Endothelial cell of umbilical vein (primary cell): ENCODE measurements around the gene CFAP141. TPM values are rescaled to one million over a fixed set of nuclear protein-coding genes. Genes with fewer than 3 reads are reported as not detected.

Source experiments
- BruUV-seq: library from RNA; stranded (reverse); fragments of 400-500 nt; replicated peaks from 2 replicates; lab custom pipeline; 2021; lab: Mats Ljungman, UMichigan
- CTCF ChIA-PET: fragments of 300-600, 350-600 bp; sonication (Branson Sonifier 250); formaldehyde crosslinking; loops from one replicate; lab custom pipeline; 2021; ENCODE audit warnings: antibody characterized with exemption, inconsistent platforms; lab: Charles Lee
- POLR2A ChIA-PET: fragments of 300-600, 350-600 bp; sonication (Branson Sonifier 250); formaldehyde crosslinking; loops from one replicate; lab custom pipeline; 2021; ENCODE audit warnings: antibody characterized with exemption, inconsistent platforms; lab: Charles Lee
- DNase-seq: peaks from one replicate; pipeline ENCODE4 v3.0.0-alpha.2; 2011; ENCODE audit warnings: low read depth, low spot score
- FAIRE-seq: peaks from 2 replicates; lab custom pipeline; 2011; peaks lifted over from hg19 to GRCh38; lab: Jason Lieb, UNC
- H2AFZ ChIP-seq: 2 replicates; pipeline ENCODE4 v1.6.0; 2012; ENCODE audit warnings: low read depth, low read length, control low read depth, inconsistent platforms
- H3K27ac ChIP-seq: 2 replicates; pipeline ENCODE4 v1.5.1; 2011; ENCODE audit warnings: low read depth, mild to moderate bottlenecking, control low read depth, low read length, moderate library complexity; ENCODE audit not compliant: insufficient read depth
- H3K27me3 ChIP-seq, 2 experiments: 2 replicates each; pipeline versions ENCODE4 v1.6.0 to v1.6.1; 2011; ENCODE audit warnings: low read length in 2 of 2, mixed read lengths in 1 of 2; ENCODE audit not compliant: control insufficient read depth in 2 of 2, insufficient read depth in 2 of 2
- H3K36me3 ChIP-seq, 2 experiments: 2 replicates in 1 of 2; 3 replicates in 1 of 2; pipeline ENCODE4 v1.5.1; 2011; ENCODE audit warnings: low read length in 2 of 2, mild to moderate bottlenecking in 1 of 2, moderate library complexity in 1 of 2; ENCODE audit not compliant: control insufficient read depth in 2 of 2, insufficient read depth in 2 of 2; ENCODE audit errors: extremely low read depth in 1 of 2
- H3K4me1 ChIP-seq: 3 replicates; pipeline ENCODE4 v1.5.1; 2011; ENCODE audit warnings: mild to moderate bottlenecking, low read length; ENCODE audit not compliant: control insufficient read depth, insufficient read depth; ENCODE audit errors: extremely low read depth
- H3K4me2 ChIP-seq: 2 replicates; pipeline ENCODE4 v1.6.1; 2011; ENCODE audit warnings: low read length, control low read depth, mixed read lengths; ENCODE audit not compliant: insufficient read depth
- H3K4me3 ChIP-seq, 3 experiments: fragments of 200-600 bp in 1 of 3; sonication (generic), shearing (Covaris generic) in 1 of 3; replicated peaks in 1 of 3; 2 replicates each; pipeline ENCODE4 v1.5.1; 2011 to 2016; ENCODE audit warnings: control low read depth in 3 of 3, low read length in 3 of 3, mild to moderate bottlenecking in 2 of 3, inconsistent platforms in 1 of 3, low read depth in 1 of 3, moderate library complexity in 1 of 3; ENCODE audit not compliant: insufficient read depth in 1 of 3
- H3K79me2 ChIP-seq: 2 replicates; pipeline ENCODE4 v1.6.0; 2012; ENCODE audit warnings: low read length, inconsistent platforms; ENCODE audit not compliant: control insufficient read depth, insufficient read depth
- H3K9ac ChIP-seq: replicated peaks from 2 replicates; pipeline ENCODE3; 2011; ENCODE audit warnings: low read length, control low read depth; ENCODE audit not compliant: insufficient read depth; ENCODE audit errors: extremely low read depth
- H3K9me1 ChIP-seq: replicated peaks from 3 replicates; pipeline ENCODE4 v1.6.0; 2011; ENCODE audit warnings: mild to moderate bottlenecking, low read length; ENCODE audit not compliant: control insufficient read depth, insufficient read depth; ENCODE audit errors: extremely low read depth
- H3K9me3 ChIP-seq: replicated peaks from 2 replicates; pipeline ENCODE4 v1.5.1; 2012; ENCODE audit warnings: low read length, inconsistent platforms; ENCODE audit not compliant: control insufficient read depth, insufficient read depth
- H4K20me1 ChIP-seq: replicated peaks from 2 replicates; pipeline ENCODE3; 2011; ENCODE audit warnings: mild to moderate bottlenecking, low read length; ENCODE audit not compliant: control insufficient read depth, insufficient read depth; ENCODE audit errors: extremely low read depth
- CTCF ChIP-seq, 2 donors: IDR thresholded peaks; 1 replicate in 1 of 2; 2 replicates in 1 of 2; pipeline ENCODE4 v1.5.1; 2011; ENCODE audit warnings: low read length in 2 of 2, mild to moderate bottlenecking in 2 of 2, moderate library complexity in 2 of 2, control low read depth in 1 of 2, inconsistent platforms in 1 of 2, low read depth in 1 of 2; ENCODE audit not compliant: insufficient read depth in 1 of 2; ENCODE audit errors: extremely low read depth in 1 of 2
- EZH2 ChIP-seq: IDR thresholded peaks from 2 replicates; pipeline ENCODE4 v1.6.1; 2012; ENCODE audit warnings: borderline replicate concordance, low read depth, mild to moderate bottlenecking, moderate library complexity, low read length, inconsistent platforms; ENCODE audit not compliant: severe bottlenecking
- FOS ChIP-seq: IDR thresholded peaks from 2 replicates; pipeline ENCODE4 v1.6.1; 2011; ENCODE audit warnings: mild to moderate bottlenecking, low read length, moderate library complexity, borderline replicate concordance; ENCODE audit not compliant: insufficient read depth
- GATA2 ChIP-seq: IDR thresholded peaks from 2 replicates; pipeline ENCODE4 v1.7.0; 2011; ENCODE audit warnings: low read depth, mild to moderate bottlenecking, moderate library complexity, mixed read lengths, low read length; ENCODE audit not compliant: insufficient read length, insufficient read depth
- JUN ChIP-seq: IDR thresholded peaks from 2 replicates; pipeline ENCODE4 v1.6.1; 2011; ENCODE audit warnings: borderline replicate concordance, low read depth; ENCODE audit not compliant: insufficient read length, insufficient read depth
- MAX ChIP-seq: IDR thresholded peaks from 2 replicates; pipeline ENCODE4 v1.6.1; 2011; ENCODE audit not compliant: insufficient read depth, insufficient read length
- MYC ChIP-seq: IDR thresholded peaks from one replicate; pipeline ENCODE4 v1.6.1; 2011; ENCODE audit warnings: mild to moderate bottlenecking, low read depth, low read length
- POLR2A ChIP-seq: IDR thresholded peaks from 2 replicates; pipeline ENCODE4 v1.6.1; 2012; ENCODE audit warnings: low read depth, mild to moderate bottlenecking, control low read depth, low read length
- POLR2AphosphoS5 ChIP-seq: IDR thresholded peaks from 2 replicates; pipeline ENCODE4 v1.6.1; 2012; ENCODE audit warnings: low read depth, mild to moderate bottlenecking, control low read depth, low read length, moderate library complexity; ENCODE audit not compliant: insufficient read depth
- dilution Hi-C: fragments of 300-500 bp; cut with MboI; formaldehyde crosslinking; loops from one replicate; pipeline ENCODE4 v1.15.0; 2019; ENCODE audit warnings: low sequenced_read_pairs; ENCODE audit not compliant: extremely low pct_ligation_motif_present
- intact Hi-C: fragments of 100-400 bp; cut with micrococcal nuclease; formaldehyde crosslinking; loops from one replicate; pipeline ENCODE4 v1.10.0; 2022
- polyA plus RNA-seq, 4 experiments: library from polyadenylated mRNA; depleted of rRNA in 3 of 4; stranded (reverse) in 3 of 4; unstranded in 1 of 4; fragments of >200 nt; gene quantifications; 2 replicates each; pipeline versions ENCODE4 v1.2.1 to v1.2.3, GENCODE V29; 2011 to 2012; ENCODE audit warnings: missing spikeins in 1 of 4
- total RNA-seq: library from RNA; stranded (reverse); gene quantifications from 2 replicates; pipeline ENCODE4 v1.2.3, GENCODE V29; 2021

Gene CFAP141
- total and polyA plus RNA-seq, 2 donors (not counting 3 experiments of a cell fraction or from before 2014, with no cell fraction given) = not detected

DNA sequence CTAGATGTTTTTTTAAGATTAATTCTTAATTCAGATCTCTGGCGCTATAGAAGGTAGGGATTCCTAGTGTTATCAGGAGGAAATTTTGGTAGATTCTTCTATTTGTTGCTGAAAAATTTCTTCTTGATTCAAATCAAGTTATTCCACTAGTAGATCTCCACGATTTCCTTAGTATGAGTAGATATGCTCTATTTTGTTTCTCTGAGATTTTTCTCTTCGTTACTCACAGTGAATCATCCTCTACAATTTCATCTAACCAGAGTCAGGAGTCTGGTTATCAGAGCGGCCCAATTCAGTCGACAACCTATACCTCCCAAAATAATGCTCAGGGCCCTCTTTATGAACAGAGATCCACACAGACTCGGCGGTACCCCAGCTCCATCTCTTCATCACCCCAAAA is 47.5 kb upstream of the CFAP141 start:
- DNase-seq (no peak), FAIRE-seq (no peak)
- Histone ChIP-seq H3K79me2 (peaks cover 2% of the 10 kb centered on the region), H3K9me3 (no peaks in the 10 kb centered on the region), H3K4me1 (no peaks in the 10 kb centered on the region), H3K9ac (no peak overlapping the region), H3K9me1 (no peaks in the 10 kb centered on the region), H3K4me3 (no peak overlapping the region), H2AFZ (no peak overlapping the region), H3K36me3 (peaks cover 40 to 59% of the 10 kb centered on the region in 2 experiments), H4K20me1 (no peaks in the 10 kb centered on the region), H3K27ac (no peak overlapping the region), H3K27me3 (no peaks in the 10 kb centered on the region), H3K4me2 (no peak overlapping the region)
- ChIA-PET CTCF (no interaction called here), POLR2A (no interaction called here)
- no TSS peak for BruUV-seq
- no peak for TF ChIP-seq MAX
- no peak for TF ChIP-seq FOS
- no peak for TF ChIP-seq POLR2AphosphoS5
- no peak for TF ChIP-seq POLR2A
- TF ChIP-seq GATA2 = no peak
- no peak for TF ChIP-seq MYC
- no peak for TF ChIP-seq CTCF (IDR thresholded peaks at IDR 0.05; ENCODE audit: extremely low read depth in 1 of 2, insufficient read depth in 1 of 2, low read depth in 1 of 2, low read length in 2 of 2)
- TF ChIP-seq JUN = no peak
- no peak for TF ChIP-seq EZH2
- intact Hi-C loops (no loop called here), dilution Hi-C loops (no loop called here)
